Liver (tissue), 9 donors: ENCODE measurements around the gene ANXA6. TPM values are rescaled to one million over a fixed set of nuclear protein-coding genes. Genes with fewer than 3 reads are reported as not detected.

ENCODE experiments used
- DNase-seq: peaks from one replicate; pipeline ENCODE4 v3.0.0-alpha.2; 2017; ENCODE audit warnings: low spot score
- H3K27ac ChIP-seq, 2 donors: one replicate each; pipeline ENCODE4 v1.7.0; 2013; ENCODE audit warnings: inconsistent platforms in 2 of 2, low read length in 2 of 2, control low read depth in 1 of 2, low read depth in 1 of 2, mild to moderate bottlenecking in 1 of 2
- H3K27me3 ChIP-seq, 4 donors: one replicate each; pipeline versions ENCODE4 v1.6.1 to v1.7.0; 2013; ENCODE audit warnings: low read length in 3 of 4, inconsistent platforms in 1 of 4, mild to moderate bottlenecking in 1 of 4, moderate library complexity in 1 of 4; ENCODE audit not compliant: control insufficient read depth in 4 of 4, insufficient read depth in 4 of 4
- H3K36me3 ChIP-seq, 4 donors: one replicate each; pipeline versions ENCODE4 v1.6.1 to v1.7.0; 2013; ENCODE audit warnings: low read length in 3 of 4, mild to moderate bottlenecking in 3 of 4, low read depth in 1 of 4, moderate library complexity in 1 of 4; ENCODE audit not compliant: control insufficient read depth in 4 of 4, insufficient read depth in 3 of 4
- H3K4me1 ChIP-seq, 4 donors: one replicate each; pipeline versions ENCODE4 v1.6.1 to v1.7.0; 2013; ENCODE audit warnings: low read length in 3 of 4, mild to moderate bottlenecking in 3 of 4, moderate library complexity in 1 of 4; ENCODE audit not compliant: control insufficient read depth in 4 of 4, insufficient read depth in 4 of 4
- H3K4me3 ChIP-seq, 3 donors: one replicate each; pipeline versions ENCODE4 v1.6.1 to v1.7.0; 2013; ENCODE audit warnings: low read length in 3 of 3, control low read depth in 1 of 3, low read depth in 1 of 3, mild to moderate bottlenecking in 1 of 3
- H3K9ac ChIP-seq, 2 donors: one replicate each; pipeline ENCODE4 v1.7.0; 2013; ENCODE audit warnings: low read length in 2 of 2, mild to moderate bottlenecking in 2 of 2, moderate library complexity in 2 of 2, control low read depth in 1 of 2, low read depth in 1 of 2
- H3K9me3 ChIP-seq, 4 donors: one replicate each; pipeline versions ENCODE4 v1.6.1 to v1.7.0; 2013; ENCODE audit warnings: low read length in 3 of 4; ENCODE audit not compliant: control insufficient read depth in 4 of 4
- EGR1 ChIP-seq, 2 donors: IDR thresholded peaks; 2 replicates each; pipeline ENCODE4 v1.6.1; 2016 to 2018; ENCODE audit warnings: antibody characterized with exemption in 2 of 2, low read depth in 2 of 2
- FOXA1 ChIP-seq: IDR thresholded peaks from 2 replicates; pipeline ENCODE4 v1.6.1; 2016; ENCODE audit warnings: antibody characterized with exemption
- FOXA2 ChIP-seq: IDR thresholded peaks from 2 replicates; pipeline ENCODE4 v1.6.1; 2016; ENCODE audit warnings: antibody characterized with exemption
- HNF4A ChIP-seq, 2 donors: conservative IDR thresholded peaks; 2 replicates each; pipeline ENCODE4 v1.6.1; 2016; ENCODE audit warnings: antibody characterized with exemption in 2 of 2, mild to moderate bottlenecking in 2 of 2
- HNF4G ChIP-seq: IDR thresholded peaks from 2 replicates; pipeline ENCODE4 v1.6.1; 2016; ENCODE audit warnings: antibody characterized with exemption
- JUND ChIP-seq, 2 donors: IDR thresholded peaks; 2 replicates each; pipeline ENCODE4 v1.6.1; 2016; ENCODE audit warnings: antibody characterized with exemption in 2 of 2
- NR2F2 ChIP-seq: IDR thresholded peaks from 2 replicates; pipeline ENCODE4 v1.6.1; 2016; ENCODE audit warnings: antibody characterized with exemption
- RAD21 ChIP-seq, 2 donors: IDR thresholded peaks; 2 replicates each; pipeline ENCODE4 v1.6.1; 2016; ENCODE audit warnings: antibody characterized with exemption in 2 of 2, mild to moderate bottlenecking in 2 of 2
- TAF1 ChIP-seq: conservative IDR thresholded peaks from 2 replicates; pipeline ENCODE4 v1.6.1; 2016; ENCODE audit warnings: antibody characterized with exemption, mild to moderate bottlenecking
- YY1 ChIP-seq: IDR thresholded peaks from 2 replicates; pipeline ENCODE4 v1.6.1; 2016; ENCODE audit warnings: antibody characterized with exemption, mild to moderate bottlenecking
- WGBS: extraction: QIAGEN DNeasy Blood & Tissue Kit; methylation state at CpG from one replicate; pipeline ENCODE4 v1.1.7; 2013; 5-methylcytosine and 5-hydroxymethylcytosine counted together
- polyA plus RNA-seq, 2 donors: library from polyadenylated mRNA; stranded (reverse) in 1 of 2; unstranded in 1 of 2; fragments of 200-250 nt in 1 of 2; fragments of >200 nt in 1 of 2; fragmentation: Nextera tagmentation in 1 of 2; extraction: Ambion mirVana in 1 of 2; gene quantifications; one replicate each; pipeline versions ENCODE4 v1.2.1 to v1.2.3, GENCODE V29; 2013 to 2015
- total RNA-seq, 2 donors: library from RNA; depleted of rRNA; stranded (reverse); fragments of >200 nt; gene quantifications; one replicate each; pipeline ENCODE4 v1.2.3, GENCODE V29; 2014
- TF ChIP-seq, protein P1 (sequence below): IDR thresholded peaks from 2 replicates; pipeline ENCODE4 v1.6.1; 2016; ENCODE audit warnings: antibody characterized with exemption
- TF ChIP-seq, protein P2 (sequence below): IDR thresholded peaks from 2 replicates; pipeline ENCODE4 v1.6.1; 2016; ENCODE audit warnings: antibody characterized with exemption
- TF ChIP-seq, protein P3 (sequence below): fragments of 150-350 bp; IDR thresholded peaks from 2 replicates; pipeline ENCODE4 v1.5.1; 2017; ENCODE audit warnings: improper control_type of control experiment, low read depth, low read length; ENCODE audit not compliant: missing input control
- donor health status: healthy.
- donor health status: healthy.
- donor health status: healthy.
- donor health status: healthy.
- donor health status: healthy.

Gene ANXA6
- total and polyA plus RNA-seq, 4 donors: 52.7 to 215 (median 126) TPM

DNA sequence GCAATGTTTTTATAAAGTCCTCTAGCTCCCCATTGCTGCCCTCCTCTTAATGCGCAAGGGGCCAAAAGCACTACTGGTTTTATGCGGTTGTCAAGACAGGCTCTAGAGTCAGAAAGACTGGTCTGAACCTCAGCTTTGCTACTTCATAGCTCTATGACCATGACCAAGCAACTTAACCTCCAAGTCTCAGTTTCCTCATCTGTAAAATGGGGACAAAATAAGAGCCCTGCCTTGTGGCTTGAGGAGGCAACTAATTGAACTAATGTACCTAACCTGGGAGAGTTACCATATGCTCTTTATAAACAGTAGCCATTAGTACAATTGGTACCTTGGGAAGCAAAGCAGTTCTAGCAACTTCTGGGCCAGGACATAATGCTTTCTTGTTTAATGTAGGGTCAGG, 36.5 kb downstream of the ANXA6 start:
- no peak for DNase-seq
- WGBS: 99% methylated on average over 2 of the region's 2 CpGs
- H3K4me3 ChIP-seq: no peak overlapping the region
- H3K9me3 ChIP-seq: no peaks in the 10 kb centered on the region
- H3K27me3 ChIP-seq: no peaks in the 10 kb centered on the region
- peaks cover 0 to 3% (median under 1%) of the 10 kb centered on the region in 4 donors for H3K4me1 ChIP-seq
- peaks cover 23 to 76% (median 56%) of the 10 kb centered on the region in 4 donors for H3K36me3 ChIP-seq
- TF ChIP-seq, protein P1, sequence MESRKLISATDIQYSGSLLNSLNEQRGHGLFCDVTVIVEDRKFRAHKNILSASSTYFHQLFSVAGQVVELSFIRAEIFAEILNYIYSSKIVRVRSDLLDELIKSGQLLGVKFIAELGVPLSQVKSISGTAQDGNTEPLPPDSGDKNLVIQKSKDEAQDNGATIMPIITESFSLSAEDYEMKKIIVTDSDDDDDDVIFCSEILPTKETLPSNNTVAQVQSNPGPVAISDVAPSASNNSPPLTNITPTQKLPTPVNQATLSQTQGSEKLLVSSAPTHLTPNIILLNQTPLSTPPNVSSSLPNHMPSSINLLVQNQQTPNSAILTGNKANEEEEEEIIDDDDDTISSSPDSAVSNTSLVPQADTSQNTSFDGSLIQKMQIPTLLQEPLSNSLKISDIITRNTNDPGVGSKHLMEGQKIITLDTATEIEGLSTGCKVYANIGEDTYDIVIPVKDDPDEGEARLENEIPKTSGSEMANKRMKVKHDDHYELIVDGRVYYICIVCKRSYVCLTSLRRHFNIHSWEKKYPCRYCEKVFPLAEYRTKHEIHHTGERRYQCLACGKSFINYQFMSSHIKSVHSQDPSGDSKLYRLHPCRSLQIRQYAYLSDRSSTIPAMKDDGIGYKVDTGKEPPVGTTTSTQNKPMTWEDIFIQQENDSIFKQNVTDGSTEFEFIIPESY: no peak
- TF ChIP-seq NR2F2 (no peak), FOXA2 (no peak), RAD21 (IDR thresholded peaks at IDR 0.05) (no peak), FOXA1 (no peak), TAF1 (no peak)
- H3K27ac ChIP-seq: no peak overlapping the region
- H3K9ac ChIP-seq: no peak overlapping the region

- H3K9ac ChIP-seq: no peak overlapping the region
- no peaks in the 10 kb centered on the region for H3K27me3 ChIP-seq
- no peak for DNase-seq
- peaks cover 0 to 6% (median 2%) of the 10 kb centered on the region in 4 donors for H3K4me1 ChIP-seq
- H3K9me3 ChIP-seq: no peaks in the 10 kb centered on the region
- TF ChIP-seq, protein P2, sequence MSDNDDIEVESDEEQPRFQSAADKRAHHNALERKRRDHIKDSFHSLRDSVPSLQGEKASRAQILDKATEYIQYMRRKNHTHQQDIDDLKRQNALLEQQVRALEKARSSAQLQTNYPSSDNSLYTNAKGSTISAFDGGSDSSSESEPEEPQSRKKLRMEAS: no peak
- TF ChIP-seq HNF4A (conservative IDR thresholded peaks at IDR 0.05) (no peak), HNF4G (no peak), JUND (IDR thresholded peaks at IDR 0.05) (no peak), NR2F2 (no peak), RAD21 (IDR thresholded peaks at IDR 0.05) (no peak), EGR1 (IDR thresholded peaks at IDR 0.05; ENCODE audit: low read depth in 2 of 2) (no peak), TAF1 (no peak), YY1 (no peak), FOXA1 (no peak)
- TF ChIP-seq, protein P1: no peak
- TF ChIP-seq, protein P3, sequence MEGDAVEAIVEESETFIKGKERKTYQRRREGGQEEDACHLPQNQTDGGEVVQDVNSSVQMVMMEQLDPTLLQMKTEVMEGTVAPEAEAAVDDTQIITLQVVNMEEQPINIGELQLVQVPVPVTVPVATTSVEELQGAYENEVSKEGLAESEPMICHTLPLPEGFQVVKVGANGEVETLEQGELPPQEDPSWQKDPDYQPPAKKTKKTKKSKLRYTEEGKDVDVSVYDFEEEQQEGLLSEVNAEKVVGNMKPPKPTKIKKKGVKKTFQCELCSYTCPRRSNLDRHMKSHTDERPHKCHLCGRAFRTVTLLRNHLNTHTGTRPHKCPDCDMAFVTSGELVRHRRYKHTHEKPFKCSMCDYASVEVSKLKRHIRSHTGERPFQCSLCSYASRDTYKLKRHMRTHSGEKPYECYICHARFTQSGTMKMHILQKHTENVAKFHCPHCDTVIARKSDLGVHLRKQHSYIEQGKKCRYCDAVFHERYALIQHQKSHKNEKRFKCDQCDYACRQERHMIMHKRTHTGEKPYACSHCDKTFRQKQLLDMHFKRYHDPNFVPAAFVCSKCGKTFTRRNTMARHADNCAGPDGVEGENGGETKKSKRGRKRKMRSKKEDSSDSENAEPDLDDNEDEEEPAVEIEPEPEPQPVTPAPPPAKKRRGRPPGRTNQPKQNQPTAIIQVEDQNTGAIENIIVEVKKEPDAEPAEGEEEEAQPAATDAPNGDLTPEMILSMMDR: no peak
- WGBS: 95% methylated on average over 7 of the region's 7 CpGs
- no peak overlapping the region for H3K27ac ChIP-seq
- H3K4me3 ChIP-seq: no peak overlapping the region
- H3K36me3 ChIP-seq: peaks cover 23 to 63% (median 50%) of the 10 kb centered on the region in 4 donors
These were observed 38.5 kb downstream of the ANXA6 start for GRCh38 chr5:151118913-151119575.
